ENCODE measurements around the gene TBX4. TPM values are rescaled to one million over a fixed set of nuclear protein-coding genes. Genes with fewer than 3 reads are reported as not detected.

The TBX4 gene
- total and polyA plus RNA-seq, 2 of the 13 experiments (the other 11 are each of a cell fraction or from before 2014, with no cell fraction given) = 0.11 to 1.1 TPM

DNA sequence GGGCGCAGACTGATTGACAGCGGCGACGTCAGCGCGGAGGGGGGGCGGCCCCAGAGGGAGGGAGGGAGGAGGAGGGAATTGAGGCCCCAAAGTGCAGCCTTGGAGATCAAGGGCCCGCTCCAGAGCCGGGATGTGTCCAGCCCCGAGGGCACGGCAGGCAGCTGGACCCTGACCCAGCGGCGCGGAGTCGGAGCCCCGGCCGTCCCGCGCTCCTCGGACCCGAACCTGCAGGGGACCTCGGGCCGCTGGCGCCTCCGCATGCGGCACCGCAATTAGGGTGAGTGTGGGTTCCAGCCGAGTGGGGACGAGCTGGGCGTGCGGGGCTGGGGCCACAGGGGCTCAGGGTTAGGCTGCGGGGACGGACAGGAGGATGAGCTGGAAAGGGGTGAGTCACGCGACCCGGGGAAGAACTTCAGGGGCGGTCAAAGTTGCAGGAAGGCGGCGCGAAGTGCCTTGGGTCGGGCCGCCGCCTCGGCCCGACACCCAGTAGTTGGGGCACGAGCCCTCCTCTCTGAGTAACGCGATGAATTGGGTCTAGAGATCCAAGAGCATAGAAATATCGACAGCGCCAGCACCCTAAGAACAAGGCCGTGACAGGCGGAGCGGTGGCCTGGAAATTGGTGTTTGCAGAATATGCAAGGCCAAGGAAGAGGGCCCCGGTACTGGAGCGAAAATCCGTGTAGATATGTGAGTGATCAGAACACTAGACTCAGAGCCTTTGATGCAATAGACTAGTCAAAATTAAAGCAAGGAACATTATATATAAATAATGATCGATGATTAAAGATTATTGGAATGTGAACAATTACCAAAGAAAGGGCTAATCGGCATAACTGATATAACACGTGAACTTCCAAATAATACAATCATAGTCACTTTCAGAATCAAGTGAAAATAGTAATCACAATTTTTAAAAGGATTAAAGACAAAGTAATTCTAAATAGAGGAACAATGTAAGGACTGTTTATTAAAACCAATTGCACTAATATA is at the start of gene TBX4 (continued):
- TF ChIP-seq SP4 (CRISPR knock-in tag; IDR thresholded peaks at IDR 0.05) = no peak
- TF ChIP-seq IRX3 (CRISPR knock-in tag; IDR thresholded peaks at IDR 0.05; ENCODE audit: borderline replicate concordance, low read depth) = no peak

DNA sequence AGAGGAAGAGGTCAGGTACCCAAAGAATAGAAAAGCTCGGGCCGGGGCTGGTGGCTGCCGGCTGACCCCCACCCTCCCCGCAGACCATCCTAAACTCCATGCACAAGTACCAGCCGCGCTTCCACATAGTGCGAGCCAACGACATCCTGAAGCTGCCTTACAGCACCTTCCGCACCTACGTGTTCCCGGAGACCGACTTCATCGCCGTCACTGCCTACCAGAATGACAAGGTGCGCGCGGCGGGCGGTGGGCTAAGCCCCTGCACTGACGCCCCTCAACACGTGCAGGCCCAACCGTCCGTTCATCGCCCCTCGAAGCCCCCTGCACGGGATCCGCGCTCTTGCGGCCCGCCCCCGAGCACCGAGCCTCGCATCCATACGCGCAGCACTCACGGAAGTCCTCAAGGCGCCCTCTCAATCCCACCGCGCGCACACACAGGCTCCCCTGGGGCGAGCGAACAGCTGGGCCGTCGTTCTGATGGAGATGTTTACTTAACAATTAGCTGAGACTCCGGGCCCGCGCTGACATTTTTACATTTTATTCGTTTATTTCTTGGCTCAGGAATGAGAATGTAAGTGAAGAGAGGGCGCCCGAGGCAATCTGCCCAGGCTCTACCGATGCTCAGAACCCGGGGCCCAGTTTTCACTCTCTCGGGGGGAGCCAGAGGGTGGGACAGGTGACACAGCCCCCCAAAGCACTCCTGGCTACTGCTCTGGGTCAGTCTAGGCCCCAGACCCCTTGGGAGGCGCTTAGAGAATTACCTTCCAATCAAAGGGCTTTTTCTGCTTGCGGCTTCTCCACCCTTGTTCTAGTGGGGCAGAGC is 49.0 kb upstream of the TBX4 start:
- Histone ChIP-seq H3K27ac (ENCODE audit: extremely low read length, insufficient read depth, low read length) (no peak overlapping the region), H3K9me3 (ENCODE audit: low read length) (no peaks in the 10 kb centered on the region), H2AFZ (ENCODE audit: low read length) (no peak overlapping the region), H3K4me1 (ENCODE audit: insufficient read depth, low read length) (peaks cover 34% of the 10 kb centered on the region), H4K20me1 (ENCODE audit: insufficient read depth, low read length) (no peaks in the 10 kb centered on the region), H3K27me3 (ENCODE audit: control insufficient read depth in 1 of 2, insufficient read depth in 2 of 2, low read length in 2 of 2) (no peaks in the 10 kb centered on the region), H3K4me3 (replicated peaks in 1 of 3; ENCODE audit: insufficient read depth in 1 of 3, low read depth in 2 of 3, low read length in 3 of 3) (no peak overlapping the region), H3K4me2 (ENCODE audit: low read depth, low read length) (no peak overlapping the region), H3K36me3 (replicated peaks in 1 of 2; ENCODE audit: control insufficient read depth in 1 of 2, insufficient read depth in 2 of 2, low read length in 2 of 2) (peaks cover 4 to 6% of the 10 kb centered on the region in 2 experiments; a peak in 2 of 5 replicates), H3K9ac (ENCODE audit: insufficient read depth, low read depth, low read length) (no peak overlapping the region), H3K79me2 (ENCODE audit: insufficient read depth, low read length) (peaks cover 10% of the 10 kb centered on the region)
- DNase-seq (ENCODE audit: low spot score) (no peak), ATAC-seq (no peak), FAIRE-seq (no peak)
- 97% methylated on average over 55 of the region's 55 CpGs for WGBS (ENCODE audit: low lambda C conversion rate)
- CTCF ChIA-PET (ENCODE audit: low intra/inter-chr PET ratio, low total read pairs) = no interaction called here
- intact Hi-C loops (cut with micrococcal nuclease; ENCODE audit: unreplicated experiment) = no loop called here
- in situ Hi-C loops (cut with HindIII; ENCODE audit: extremely low pct_ligation_motif_present, low pct_unique_long_range_greater_than_20kb) = no loop called here
- BruUV-seq (replicated peaks) = TSS peak; percentile 27
- POLR2A ChIA-PET = no interaction called here
- peak; percentile 63 for TF ChIP-seq RBFOX2 (IDR thresholded peaks at IDR 0.05; ENCODE audit: low read depth, low read length)
- no peak for TF ChIP-seq MEIS1 (CRISPR knock-in tag; IDR thresholded peaks at IDR 0.05; ENCODE audit: borderline replicate concordance)
- TF ChIP-seq NCOR1 (IDR thresholded peaks at IDR 0.05; ENCODE audit: borderline replicate concordance, low read length) = no peak
- peak; percentile 75 for TF ChIP-seq AGO2 (optimal IDR thresholded peaks at IDR 0.05; ENCODE audit: low read depth, low read length)
- TF ChIP-seq RFX1 (IDR thresholded peaks at IDR 0.05) = no peak
- TF ChIP-seq, protein P1, sequence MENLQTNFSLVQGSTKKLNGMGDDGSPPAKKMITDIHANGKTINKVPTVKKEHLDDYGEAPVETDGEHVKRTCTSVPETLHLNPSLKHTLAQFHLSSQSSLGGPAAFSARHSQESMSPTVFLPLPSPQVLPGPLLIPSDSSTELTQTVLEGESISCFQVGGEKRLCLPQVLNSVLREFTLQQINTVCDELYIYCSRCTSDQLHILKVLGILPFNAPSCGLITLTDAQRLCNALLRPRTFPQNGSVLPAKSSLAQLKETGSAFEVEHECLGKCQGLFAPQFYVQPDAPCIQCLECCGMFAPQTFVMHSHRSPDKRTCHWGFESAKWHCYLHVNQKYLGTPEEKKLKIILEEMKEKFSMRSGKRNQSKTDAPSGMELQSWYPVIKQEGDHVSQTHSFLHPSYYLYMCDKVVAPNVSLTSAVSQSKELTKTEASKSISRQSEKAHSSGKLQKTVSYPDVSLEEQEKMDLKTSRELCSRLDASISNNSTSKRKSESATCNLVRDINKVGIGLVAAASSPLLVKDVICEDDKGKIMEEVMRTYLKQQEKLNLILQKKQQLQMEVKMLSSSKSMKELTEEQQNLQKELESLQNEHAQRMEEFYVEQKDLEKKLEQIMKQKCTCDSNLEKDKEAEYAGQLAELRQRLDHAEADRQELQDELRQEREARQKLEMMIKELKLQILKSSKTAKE (CRISPR knock-in tag; IDR thresholded peaks at IDR 0.05; ENCODE audit: borderline replicate concordance) = no peak
- TF ChIP-seq MYC (CRISPR knock-in tag; IDR thresholded peaks at IDR 0.05; ENCODE audit: borderline replicate concordance) = no peak
- TF ChIP-seq, protein P2, sequence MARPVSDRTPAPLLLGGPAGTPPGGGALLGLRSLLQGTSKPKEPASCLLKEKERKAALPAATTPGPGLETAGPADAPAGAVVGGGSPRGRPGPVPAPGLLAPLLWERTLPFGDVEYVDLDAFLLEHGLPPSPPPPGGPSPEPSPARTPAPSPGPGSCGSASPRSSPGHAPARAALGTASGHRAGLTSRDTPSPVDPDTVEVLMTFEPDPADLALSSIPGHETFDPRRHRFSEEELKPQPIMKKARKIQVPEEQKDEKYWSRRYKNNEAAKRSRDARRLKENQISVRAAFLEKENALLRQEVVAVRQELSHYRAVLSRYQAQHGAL (CRISPR knock-in tag; IDR thresholded peaks at IDR 0.05; ENCODE audit: not compliant biosample characterization) = no peak
- TF ChIP-seq DNMT3B (CRISPR knock-in tag; conservative IDR thresholded peaks at IDR 0.05) = no peak
- no peak for TF ChIP-seq ZNF784 (CRISPR knock-in tag; IDR thresholded peaks at IDR 0.05; ENCODE audit: borderline replicate concordance)

All from HepG2 (cell line).